ENCODE measurements around the gene TUBB4B. TPM values are rescaled to one million over a fixed set of nuclear protein-coding genes. Genes with fewer than 3 reads are reported as not detected.

TUBB4B gene
- total RNA-seq, 1 experiment from 2014 or later = 66.1 TPM

GRCh38 chr9:137293094-137293481 is 52.0 kb downstream of the TUBB4B start:
- DNase-seq (ENCODE audit: low read depth, low spot score) = no peak
- in situ Hi-C loops (cut with HindIII; ENCODE audit: low pct_unique_long_range_greater_than_20kb, low sequenced_read_pairs) = no loop called here

Other genes with a start within 250 kb of the TUBB4B start
- 31.7 and 46.0 TPM in 2 replicates for gene PAXX, start 248.9 kb upstream of the TUBB4B start, total RNA-seq (2014; rRNA removed; shearing (Covaris generic))
- not detected in 2 replicates for gene CLIC3, start 244.7 kb upstream of the TUBB4B start, total RNA-seq (2014; rRNA removed; shearing (Covaris generic))
- gene ABCA2, start 213.1 kb upstream of the TUBB4B start, total RNA-seq (2014; rRNA removed; shearing (Covaris generic)) = 8.6 and 9.5 TPM in 2 replicates
- gene FUT7, start 209.2 kb upstream of the TUBB4B start, total RNA-seq (2014; rRNA removed; shearing (Covaris generic)) = not detected in 2 replicates
- gene NPDC1, start 195.1 kb upstream of the TUBB4B start, total RNA-seq (2014; rRNA removed; shearing (Covaris generic)) = 2.2 and 3.5 TPM in 2 replicates
- not detected in 2 replicates for gene ENTPD2, start 187.2 kb upstream of the TUBB4B start, total RNA-seq (2014; rRNA removed; shearing (Covaris generic))
- gene SAPCD2, start 170.7 kb upstream of the TUBB4B start, total RNA-seq (2014; rRNA removed; shearing (Covaris generic)) = 8.1 and 8.7 TPM in 2 replicates
- 22.5 and 23.4 TPM in 2 replicates for gene UAP1L1, start 163.8 kb upstream of the TUBB4B start, total RNA-seq (2014; rRNA removed; shearing (Covaris generic))
- gene MAN1B1, start 154.3 kb upstream of the TUBB4B start, total RNA-seq (2014; rRNA removed; shearing (Covaris generic)) = 84.8 and 85.2 TPM in 2 replicates
- gene DPP7, start 126.6 kb upstream of the TUBB4B start, total RNA-seq (2014; rRNA removed; shearing (Covaris generic)) = 171 and 178 TPM in 2 replicates
- gene GRIN1, start 102.1 kb upstream of the TUBB4B start, total RNA-seq (2014; rRNA removed; shearing (Covaris generic)) = 0.05 TPM in 1 of 2 replicates, not detected in the other
- gene LRRC26, start 71.2 kb upstream of the TUBB4B start, total RNA-seq (2014; rRNA removed; shearing (Covaris generic)) = 0.40 TPM in 1 of 2 replicates, not detected in the other
- gene TMEM210, start 69.2 kb upstream of the TUBB4B start, total RNA-seq (2014; rRNA removed; shearing (Covaris generic)) = not detected in 2 replicates
- gene ANAPC2, start 52.7 kb upstream of the TUBB4B start, total RNA-seq (2014; rRNA removed; shearing (Covaris generic)) = 9.0 and 12.0 TPM in 2 replicates
- 59.2 and 60.9 TPM in 2 replicates for gene SSNA1, start 52.6 kb upstream of the TUBB4B start, total RNA-seq (2014; rRNA removed; shearing (Covaris generic))
- gene TPRN, start 40.5 kb upstream of the TUBB4B start, total RNA-seq (2014; rRNA removed; shearing (Covaris generic)) = 8.6 and 9.3 TPM in 2 replicates
- gene TMEM203, start 35.6 kb upstream of the TUBB4B start, total RNA-seq (2014; rRNA removed; shearing (Covaris generic)) = 38.3 and 44.1 TPM in 2 replicates
- gene NDOR1, start 35.6 kb upstream of the TUBB4B start, total RNA-seq (2014; rRNA removed; shearing (Covaris generic)) = 5.1 and 6.4 TPM in 2 replicates
- not detected in 2 replicates for gene RNF208, start 19.0 kb upstream of the TUBB4B start, total RNA-seq (2014; rRNA removed; shearing (Covaris generic))
- 0.21 and 0.59 TPM in 2 replicates for gene CYSRT1, start 16.1 kb upstream of the TUBB4B start, total RNA-seq (2014; rRNA removed; shearing (Covaris generic))
- gene RNF224, start 13.8 kb upstream of the TUBB4B start, total RNA-seq (2014; rRNA removed; shearing (Covaris generic)) = not detected in 2 replicates
- gene SLC34A3, start 10.4 kb upstream of the TUBB4B start, total RNA-seq (2014; rRNA removed; shearing (Covaris generic)) = not detected in 2 replicates
- gene STPG3, start 10.0 kb downstream of the TUBB4B start, total RNA-seq (2014; rRNA removed; shearing (Covaris generic)) = not detected in 2 replicates
- 47.3 and 47.4 TPM in 2 replicates for gene NELFB, start 14.0 kb downstream of the TUBB4B start, total RNA-seq (2014; rRNA removed; shearing (Covaris generic))
- 0.03 and 0.13 TPM in 2 replicates for gene TOR4A, start 36.4 kb downstream of the TUBB4B start, total RNA-seq (2014; rRNA removed; shearing (Covaris generic))
- 0.50 and 0.67 TPM in 2 replicates for gene NRARP, start 61.0 kb downstream of the TUBB4B start, total RNA-seq (2014; rRNA removed; shearing (Covaris generic))
- 1.4 and 1.7 TPM in 2 replicates for gene EXD3, start 181.9 kb downstream of the TUBB4B start, total RNA-seq (2014; rRNA removed; shearing (Covaris generic))
- 0.55 and 0.75 TPM in 2 replicates for gene NOXA1, start 182.1 kb downstream of the TUBB4B start, total RNA-seq (2014; rRNA removed; shearing (Covaris generic))
- not detected in 2 replicates for gene ENTPD8, start 200.1 kb downstream of the TUBB4B start, total RNA-seq (2014; rRNA removed; shearing (Covaris generic))
- 22.4 and 25.5 TPM in 2 replicates for gene NSMF, start 218.0 kb downstream of the TUBB4B start, total RNA-seq (2014; rRNA removed; shearing (Covaris generic))